ENCODE results near the gene ARL6. TPM values are rescaled to one million over a fixed set of nuclear protein-coding genes. Genes with fewer than 3 reads are reported as not detected.

Gene ARL6
- total RNA-seq, 1 experiment from 2014 or later: 7.1 TPM

- Histone ChIP-seq H3K9ac (ENCODE audit: extremely low read depth, insufficient read length, low read length) (no peak overlapping the region), H3K4me1 (ENCODE audit: insufficient read depth, low read length) (no peaks in the 10 kb centered on the region), H3K18ac (ENCODE audit: insufficient read length, low read depth, low read length) (no peak overlapping the region), H2BK12ac (ENCODE audit: insufficient read length, low read depth, low read length) (no peak overlapping the region), H3K4me2 (ENCODE audit: insufficient read depth, insufficient read length, low read length) (no peak overlapping the region), H4K20me1 (ENCODE audit: control insufficient read depth, insufficient read depth, insufficient read length) (no peaks in the 10 kb centered on the region), H3K27me3 (ENCODE audit: insufficient read depth, low read length) (no peaks in the 10 kb centered on the region), H2AK5ac (ENCODE audit: insufficient read length, low read length) (no peak overlapping the region), H4K91ac (ENCODE audit: insufficient read length, low read depth, low read length) (no peak overlapping the region), H3K23ac (ENCODE audit: insufficient read length, low read depth, low read length) (no peak overlapping the region), H2BK5ac (ENCODE audit: insufficient read length, low read length) (no peak overlapping the region), H3K14ac (ENCODE audit: insufficient read depth, low read length) (no peak overlapping the region), H3K4ac (ENCODE audit: low read depth, low read length) (no peak overlapping the region), H2AFZ (ENCODE audit: low read length) (no peak overlapping the region), H4K5ac (ENCODE audit: insufficient read length, low read depth, low read length) (no peak overlapping the region), H3K79me1 (ENCODE audit: insufficient read depth, low read depth, low read length, poor library complexity, severe bottlenecking) (peaks cover 2% of the 10 kb centered on the region), H3K9me3 (ENCODE audit: control insufficient read depth, low read depth, low read length) (no peaks in the 10 kb centered on the region), H4K8ac (replicated peaks; ENCODE audit: insufficient read length, low read depth, low read length) (no peak overlapping the region), H3T11ph (ENCODE audit: low read length) (no peak overlapping the region), H2BK20ac (ENCODE audit: low read depth, low read length, poor library complexity, severe bottlenecking) (no peak overlapping the region), H3K23me2 (ENCODE audit: insufficient read length, low read depth, low read length, poor library complexity, severe bottlenecking) (no peaks in the 10 kb centered on the region), H2BK120ac (ENCODE audit: low read depth, low read length, poor library complexity, severe bottlenecking) (no peak overlapping the region), H3K27ac (ENCODE audit: insufficient read length, low read depth, low read length) (no peak overlapping the region), H2BK15ac (ENCODE audit: low read depth, low read length) (no peak overlapping the region), H3K79me2 (ENCODE audit: insufficient read depth, low read length) (no peaks in the 10 kb centered on the region; the same call in 1 of the 2 replicates), H3K56ac (ENCODE audit: insufficient read length, low read depth, low read length) (no peak overlapping the region)
- no peak for DNase-seq
- Mint-ChIP-seq H3K4me1 (no peaks in the 10 kb centered on the region), H3K4me3 (no peak overlapping the region), H3K27me3 (ENCODE audit: low read depth) (no peaks in the 10 kb centered on the region; the same call in 1 of the 2 replicates), H3K27ac (no peak overlapping the region), H3K9me3 (peaks cover 0 to 3% of the 10 kb centered on the region in 2 experiments; a peak in 2 of 5 replicates), H3K36me3 (ENCODE audit: insufficient read depth in 1 of 3, low read depth in 3 of 3) (peaks cover 0 to 5% (median 0%) of the 10 kb centered on the region in 3 experiments; a peak in 2 of 7 replicates)
- WGBS (ENCODE audit: extremely low coverage, insufficient read length, low lambda C conversion rate): no CpG with 5 or more reads among the region's 2 CpGs
- TF ChIP-seq CTCF (conservative IDR thresholded peaks at IDR 0.05): no peak
Observed at GRCh38 chr3:97829198-97829597, 64.6 kb downstream of the ARL6 start.
